Endometrium (tissue), 2 donors: ENCODE results near the gene MED27.

Experiments
- FAIRE-seq: peaks from 2 replicates; lab custom pipeline; 2012; peaks lifted over from hg19 to GRCh38; lab: Jason Lieb, UNC
- donor health status: control.
- donor health status: control.

Gene MED27

GRCh38 chr9:131854896-131855613 lies 224.6 kb downstream of the MED27 start:
- no peak for FAIRE-seq

GRCh38 chr9:131854334-131854733 lies 225.3 kb downstream of the MED27 start:
- no peak for FAIRE-seq

- no peak for FAIRE-seq
Observed at GRCh38 chr9:131853434-131853833, 226.2 kb downstream of the MED27 start.

- no peak for FAIRE-seq
Observed at GRCh38 chr9:131851414-131851813, 228.3 kb downstream of the MED27 start.

GRCh38 chr9:131849391-131849790 lies 230.3 kb downstream of the MED27 start:
- FAIRE-seq = no peak

GRCh38 chr9:131848570-131849160 lies 231.0 kb downstream of the MED27 start:
- FAIRE-seq = no peak

- FAIRE-seq = no peak
Observed at GRCh38 chr9:131847665-131848354, 231.9 kb downstream of the MED27 start.

GRCh38 chr9:131845305-131846298 lies 234.1 kb downstream of the MED27 start:
- FAIRE-seq = no peak

- no peak for FAIRE-seq
Observed at GRCh38 chr9:131844745-131845118, 234.9 kb downstream of the MED27 start.

- FAIRE-seq = no peak
Observed at GRCh38 chr9:131843989-131844744, 235.5 kb downstream of the MED27 start.

- no peak for FAIRE-seq
Observed at GRCh38 chr9:131841765-131842318, 237.8 kb downstream of the MED27 start.

GRCh38 chr9:131840751-131841702 lies 238.6 kb downstream of the MED27 start:
- FAIRE-seq = no peak

- FAIRE-seq = no peak
Observed at GRCh38 chr9:131840220-131840619, 239.4 kb downstream of the MED27 start.

- FAIRE-seq = no peak
Observed at GRCh38 chr9:131839281-131840084, 240.2 kb downstream of the MED27 start.

GRCh38 chr9:131838530-131839280 lies 241.0 kb downstream of the MED27 start:
- no peak for FAIRE-seq

- no peak for FAIRE-seq
Observed at GRCh38 chr9:131837836-131838235, 241.8 kb downstream of the MED27 start.

- no peak for FAIRE-seq
Observed at GRCh38 chr9:131837316-131837715, 242.4 kb downstream of the MED27 start.

- no peak for FAIRE-seq
Observed at GRCh38 chr9:131836607-131837315, 242.9 kb downstream of the MED27 start.
